ENCODE results near the gene SEL1L3. TPM values are rescaled to one million over a fixed set of nuclear protein-coding genes. Genes with fewer than 3 reads are reported as not detected.

SEL1L3 gene
- total RNA-seq, 1 donor from 2014 or later: 24.9 TPM

DNA sequence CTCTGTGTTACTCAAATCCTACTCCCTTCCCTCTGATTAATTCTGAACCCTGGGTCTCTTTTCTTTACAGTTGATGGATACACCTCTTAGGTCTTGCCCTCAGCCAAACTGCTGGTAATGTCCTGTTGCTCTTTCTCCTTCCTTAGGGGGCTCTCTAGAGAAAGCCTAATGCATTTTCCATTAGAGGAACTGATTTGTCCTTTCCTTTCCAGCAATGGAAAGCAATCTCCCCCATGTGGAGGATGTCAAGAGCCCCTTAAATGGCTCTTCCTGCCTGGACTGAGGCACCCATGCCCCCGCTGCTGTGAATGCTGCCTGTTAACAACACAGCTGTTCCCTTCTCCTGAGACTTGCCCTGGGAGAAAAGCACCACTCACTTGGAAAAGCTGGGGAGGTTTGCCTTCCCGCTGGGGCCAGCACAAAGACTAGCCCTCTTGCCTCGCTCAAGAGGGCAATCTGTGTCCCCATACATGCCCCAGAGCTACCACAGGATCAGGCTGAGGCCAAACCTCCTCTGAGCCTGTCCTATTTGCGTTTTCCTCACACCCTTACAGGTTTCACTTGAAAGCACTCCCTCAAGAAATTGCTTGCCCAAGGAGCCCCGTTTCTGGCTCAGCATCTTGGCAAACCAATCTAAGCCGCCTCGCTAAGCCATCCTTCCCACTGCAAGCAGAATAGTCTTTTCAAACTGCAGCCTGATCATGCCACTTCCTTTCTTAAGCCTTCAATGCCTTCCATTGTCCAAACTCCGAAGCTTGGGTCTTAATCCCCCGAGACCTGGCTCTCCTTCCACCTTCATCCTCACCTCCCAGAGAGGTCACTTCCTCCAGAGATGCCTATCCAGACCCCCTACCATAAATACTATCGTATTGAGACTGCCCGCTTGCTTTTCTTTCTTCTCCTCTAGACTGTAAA, 28.0 kb upstream of the SEL1L3 start:
- Histone ChIP-seq H3K79me2 (ENCODE audit: insufficient read depth, low read length) (no peaks in the 10 kb centered on the region), H4K20me1 (ENCODE audit: insufficient read depth, low read length) (no peaks in the 10 kb centered on the region), H3K4me1 (ENCODE audit: insufficient read depth, low read length) (no peaks in the 10 kb centered on the region), H3K9me3 (ENCODE audit: insufficient read depth, low read depth, low read length) (no peaks in the 10 kb centered on the region), H3K36me3 (ENCODE audit: insufficient read depth, low read length) (no peaks in the 10 kb centered on the region), H3K4me3 (ENCODE audit: insufficient read depth, low read depth, low read length) (no peak overlapping the region), H3K4me2 (ENCODE audit: low read length) (no peak overlapping the region), H3K27ac (ENCODE audit: low read depth, low read length) (no peak overlapping the region), H3K9ac (ENCODE audit: low read length) (no peak overlapping the region), H3K27me3 (ENCODE audit: insufficient read depth, low read length) (no peaks in the 10 kb centered on the region), H2AFZ (ENCODE audit: low read depth, low read length) (peak overlapping the region; percentile 60)
- Mint-ChIP-seq H3K36me3 (ENCODE audit: low read depth, unreplicated experiment) (no peaks in the 10 kb centered on the region), H3K4me1 (ENCODE audit: low read depth, unreplicated experiment) (no peaks in the 10 kb centered on the region), H3K4me3 (ENCODE audit: unreplicated experiment) (no peak overlapping the region), H3K9me3 (ENCODE audit: unreplicated experiment) (no peaks in the 10 kb centered on the region), H3K27ac (ENCODE audit: unreplicated experiment) (no peak overlapping the region), H3K27me3 (ENCODE audit: low read depth, unreplicated experiment) (peaks cover 3% of the 10 kb centered on the region)
- TF ChIP-seq, protein P1, sequence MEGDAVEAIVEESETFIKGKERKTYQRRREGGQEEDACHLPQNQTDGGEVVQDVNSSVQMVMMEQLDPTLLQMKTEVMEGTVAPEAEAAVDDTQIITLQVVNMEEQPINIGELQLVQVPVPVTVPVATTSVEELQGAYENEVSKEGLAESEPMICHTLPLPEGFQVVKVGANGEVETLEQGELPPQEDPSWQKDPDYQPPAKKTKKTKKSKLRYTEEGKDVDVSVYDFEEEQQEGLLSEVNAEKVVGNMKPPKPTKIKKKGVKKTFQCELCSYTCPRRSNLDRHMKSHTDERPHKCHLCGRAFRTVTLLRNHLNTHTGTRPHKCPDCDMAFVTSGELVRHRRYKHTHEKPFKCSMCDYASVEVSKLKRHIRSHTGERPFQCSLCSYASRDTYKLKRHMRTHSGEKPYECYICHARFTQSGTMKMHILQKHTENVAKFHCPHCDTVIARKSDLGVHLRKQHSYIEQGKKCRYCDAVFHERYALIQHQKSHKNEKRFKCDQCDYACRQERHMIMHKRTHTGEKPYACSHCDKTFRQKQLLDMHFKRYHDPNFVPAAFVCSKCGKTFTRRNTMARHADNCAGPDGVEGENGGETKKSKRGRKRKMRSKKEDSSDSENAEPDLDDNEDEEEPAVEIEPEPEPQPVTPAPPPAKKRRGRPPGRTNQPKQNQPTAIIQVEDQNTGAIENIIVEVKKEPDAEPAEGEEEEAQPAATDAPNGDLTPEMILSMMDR (IDR thresholded peaks at IDR 0.05; ENCODE audit: insufficient read depth, low read depth, low read length): no peak
- TF ChIP-seq EZH2 (IDR thresholded peaks at IDR 0.05; ENCODE audit: insufficient read depth, low read length): no peak
- FAIRE-seq (no peak), DNase-seq (ENCODE audit: low read depth) (no peak)

GRCh38 chr4:25889589-25890503, 27.1 kb upstream of the SEL1L3 start:
- no peak for TF ChIP-seq EZH2 (IDR thresholded peaks at IDR 0.05; ENCODE audit: insufficient read depth, low read length)
- TF ChIP-seq, protein P1 (IDR thresholded peaks at IDR 0.05; ENCODE audit: insufficient read depth, low read depth, low read length): no peak
- no peaks in the 10 kb centered on the region for H3K9me3 Mint-ChIP-seq (ENCODE audit: unreplicated experiment)

More at GRCh38 chr4:25889589-25890503, 27.1 kb upstream of the SEL1L3 start:
- H3K27me3 ChIP-seq (ENCODE audit: insufficient read depth, low read length): no peaks in the 10 kb centered on the region
- H3K79me2 ChIP-seq (ENCODE audit: insufficient read depth, low read length): no peaks in the 10 kb centered on the region
- H3K4me2 ChIP-seq (ENCODE audit: low read length): no peak overlapping the region
- H3K4me1 ChIP-seq (ENCODE audit: insufficient read depth, low read length): peaks cover 4% of the 10 kb centered on the region
- no peak overlapping the region for H3K4me3 ChIP-seq (ENCODE audit: insufficient read depth, low read depth, low read length)
- H3K4me1 Mint-ChIP-seq (ENCODE audit: low read depth, unreplicated experiment): no peaks in the 10 kb centered on the region
- FAIRE-seq (no peak), DNase-seq (ENCODE audit: low read depth) (no peak)
- no peak overlapping the region for H3K4me3 Mint-ChIP-seq (ENCODE audit: unreplicated experiment)
- H3K9me3 ChIP-seq (ENCODE audit: insufficient read depth, low read depth, low read length): no peaks in the 10 kb centered on the region
- H3K36me3 ChIP-seq (ENCODE audit: insufficient read depth, low read length): no peaks in the 10 kb centered on the region
- H4K20me1 ChIP-seq (ENCODE audit: insufficient read depth, low read length): no peaks in the 10 kb centered on the region
- no peak overlapping the region for H3K9ac ChIP-seq (ENCODE audit: low read length)
- no peak overlapping the region for H2AFZ ChIP-seq (ENCODE audit: low read depth, low read length)
- H3K27ac ChIP-seq (ENCODE audit: low read depth, low read length): no peak overlapping the region
- H3K27me3 Mint-ChIP-seq (ENCODE audit: low read depth, unreplicated experiment): peaks cover 3% of the 10 kb centered on the region
- H3K36me3 Mint-ChIP-seq (ENCODE audit: low read depth, unreplicated experiment): no peaks in the 10 kb centered on the region
- H3K27ac Mint-ChIP-seq (ENCODE audit: unreplicated experiment): no peak overlapping the region

Measured in astrocyte (in vitro differentiated cells and primary cell).